Measurements from ENCODE around the gene ANKRD34A. TPM values are rescaled to one million over a fixed set of nuclear protein-coding genes. Genes with fewer than 3 reads are reported as not detected.

ANKRD34A gene
- total RNA-seq, result 1 to 10 TPM in 1 of 4 donors, under 1 TPM in 1, not detected in 2; 0.54 to 3.7 TPM

DNA sequence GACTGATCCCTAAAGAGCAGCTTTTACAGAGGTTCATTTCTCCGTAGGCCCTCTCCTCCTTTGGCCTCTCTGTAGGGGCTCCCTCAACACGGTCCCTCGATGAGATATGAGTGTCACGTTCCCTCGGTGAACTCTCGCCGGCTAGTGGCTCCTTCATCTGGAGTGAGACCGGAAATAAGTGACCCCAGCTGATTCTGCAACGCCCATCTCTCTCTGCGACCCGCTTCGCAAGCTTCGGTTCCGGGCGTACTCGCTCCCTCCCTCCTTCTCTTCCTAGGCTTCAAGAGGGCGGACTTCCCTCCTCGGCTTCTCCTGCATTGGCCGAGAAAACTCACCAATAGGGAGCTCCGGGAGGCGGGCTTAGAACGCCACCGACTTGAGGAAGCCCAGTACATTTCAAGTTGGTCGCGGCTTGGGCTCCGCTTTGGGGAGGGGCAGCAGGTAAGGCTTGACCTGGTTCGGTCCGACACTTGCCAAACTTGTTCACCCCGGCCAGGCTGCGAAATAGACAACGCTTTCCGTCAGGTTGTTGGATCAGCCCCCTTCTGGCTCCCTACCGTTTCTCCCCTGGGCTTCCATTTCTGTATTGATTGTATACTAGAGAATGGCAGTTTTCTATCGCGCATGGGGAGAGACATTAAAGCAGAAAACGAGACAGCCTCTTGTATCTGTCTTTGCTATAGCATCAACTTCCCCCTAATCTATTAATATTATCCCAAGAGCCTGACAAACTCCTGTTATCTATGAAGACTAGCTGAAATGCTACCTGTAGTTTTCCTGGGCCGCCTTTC is at the start of gene ANKRD34A, which contains the start of gene POLR3GL:
ANKRD34A (minus strand) TSS at position 248 of the 791 bp plus-strand sequence. CDS start 2,816 bp downstream, outside the sequence.
POLR3GL (plus strand) TSS at position 363 of the 791 bp plus-strand sequence. CDS start 10,176 bp downstream, outside the sequence.
- H3K36me3 ChIP-seq, result no peaks in the 10 kb centered on the region
- H3K27me3 ChIP-seq, result no peaks in the 10 kb centered on the region
- H3K4me1 ChIP-seq, result peaks cover 8 to 46% (median 11%) of the 10 kb centered on the region in 4 donors
- H3K9me3 ChIP-seq, result peaks cover 0 to 4% (median 0%) of the 10 kb centered on the region in 4 donors
- peak within 1 kb of the TSS; percentile 39 to 70 (median 56) for H3K4me3 ChIP-seq
- DNase-seq, result peak; percentile 93 to 99 (median 98)
- peak within 1 kb of the TSS; percentile 71 to 98 (median 84) for H3K27ac ChIP-seq
- TF ChIP-seq POLR2A (IDR thresholded peaks at IDR 0.05), result peak; percentile 81 to 94
- TF ChIP-seq, protein P1, sequence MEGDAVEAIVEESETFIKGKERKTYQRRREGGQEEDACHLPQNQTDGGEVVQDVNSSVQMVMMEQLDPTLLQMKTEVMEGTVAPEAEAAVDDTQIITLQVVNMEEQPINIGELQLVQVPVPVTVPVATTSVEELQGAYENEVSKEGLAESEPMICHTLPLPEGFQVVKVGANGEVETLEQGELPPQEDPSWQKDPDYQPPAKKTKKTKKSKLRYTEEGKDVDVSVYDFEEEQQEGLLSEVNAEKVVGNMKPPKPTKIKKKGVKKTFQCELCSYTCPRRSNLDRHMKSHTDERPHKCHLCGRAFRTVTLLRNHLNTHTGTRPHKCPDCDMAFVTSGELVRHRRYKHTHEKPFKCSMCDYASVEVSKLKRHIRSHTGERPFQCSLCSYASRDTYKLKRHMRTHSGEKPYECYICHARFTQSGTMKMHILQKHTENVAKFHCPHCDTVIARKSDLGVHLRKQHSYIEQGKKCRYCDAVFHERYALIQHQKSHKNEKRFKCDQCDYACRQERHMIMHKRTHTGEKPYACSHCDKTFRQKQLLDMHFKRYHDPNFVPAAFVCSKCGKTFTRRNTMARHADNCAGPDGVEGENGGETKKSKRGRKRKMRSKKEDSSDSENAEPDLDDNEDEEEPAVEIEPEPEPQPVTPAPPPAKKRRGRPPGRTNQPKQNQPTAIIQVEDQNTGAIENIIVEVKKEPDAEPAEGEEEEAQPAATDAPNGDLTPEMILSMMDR (IDR thresholded peaks at IDR 0.05), result peak in 1 of 6 experiments; percentile 14

DNA sequence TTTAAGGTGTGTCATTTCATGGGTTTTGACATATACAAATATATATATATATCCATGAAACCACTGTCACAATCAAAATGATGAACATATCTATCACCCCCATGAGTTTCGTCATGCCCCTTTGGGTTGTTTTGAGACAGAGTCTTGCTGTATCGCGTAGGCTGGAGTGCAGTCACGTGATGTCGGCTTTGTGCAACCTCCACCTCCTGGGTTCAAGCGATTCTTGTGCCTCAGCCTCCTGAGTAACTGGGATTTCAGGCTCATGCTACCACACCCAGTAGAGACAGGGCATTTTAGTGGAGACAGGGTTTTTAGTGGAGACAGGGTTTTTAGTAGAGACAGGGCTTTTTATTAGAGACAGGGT is 49.2 kb upstream of the ANKRD34A start:
- Histone ChIP-seq H3K27ac (no peak overlapping the region), H3K27me3 (no peaks in the 10 kb centered on the region), H3K9me3 (no peaks in the 10 kb centered on the region), H3K36me3 (no peaks in the 10 kb centered on the region), H3K4me3 (no peak overlapping the region), H3K4me1 (no peaks in the 10 kb centered on the region)
- TF ChIP-seq, protein P1 (IDR thresholded peaks at IDR 0.05), result no peak
- no peak for TF ChIP-seq POLR2A (IDR thresholded peaks at IDR 0.05)
- DNase-seq, result no peak

DNA sequence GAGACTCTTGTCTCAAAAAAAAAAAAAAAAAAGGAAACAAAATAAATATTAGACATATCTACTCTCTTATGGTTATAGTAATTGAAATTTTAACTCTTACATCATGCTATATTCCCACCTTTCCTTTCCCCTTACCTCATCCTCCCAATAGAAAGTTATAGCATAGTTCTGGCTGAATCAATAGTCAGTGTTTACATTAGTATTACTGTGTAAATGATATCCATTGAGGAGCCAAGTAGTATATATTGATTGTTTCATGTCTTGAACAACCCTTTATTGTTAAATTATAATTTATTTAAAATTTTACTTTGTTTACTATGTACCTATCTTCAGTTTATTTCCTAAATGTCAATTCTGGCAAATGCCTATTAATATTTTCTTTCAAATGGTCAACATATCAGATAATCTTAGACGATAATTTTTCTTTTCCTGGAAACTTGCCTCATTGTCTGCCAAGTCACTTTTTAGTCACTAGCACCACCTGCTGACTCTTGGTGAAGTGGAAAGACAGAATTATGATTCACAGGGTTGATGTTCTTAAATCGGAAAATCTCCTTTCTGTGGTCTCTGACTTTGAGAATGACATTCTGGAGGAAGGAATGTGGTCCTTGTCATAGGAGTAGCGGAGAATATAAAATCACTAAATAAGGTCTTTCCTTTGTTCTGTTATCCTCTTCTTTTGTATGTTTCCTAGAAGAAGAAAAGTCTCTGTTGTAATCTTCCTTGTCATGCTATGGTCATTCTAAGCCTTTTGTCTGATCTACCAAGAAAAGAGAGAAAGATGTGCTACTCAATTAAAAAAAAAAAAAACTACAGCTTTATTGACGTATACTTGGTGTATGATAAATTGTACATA is 48.6 kb upstream of the ANKRD34A start:
- DNase-seq, result peak in 2 of 3 donors; percentile 54 to 80
- TF ChIP-seq, protein P1 (IDR thresholded peaks at IDR 0.05), result peak; percentile 49 to 96 (median 84)
- no peak for TF ChIP-seq POLR2A (IDR thresholded peaks at IDR 0.05)
- H3K36me3 ChIP-seq, result no peaks in the 10 kb centered on the region
- H3K27ac ChIP-seq, result no peak overlapping the region
- H3K27me3 ChIP-seq, result no peaks in the 10 kb centered on the region
- H3K4me3 ChIP-seq, result no peak overlapping the region
- no peaks in the 10 kb centered on the region for H3K4me1 ChIP-seq
- H3K9me3 ChIP-seq, result no peaks in the 10 kb centered on the region

DNA sequence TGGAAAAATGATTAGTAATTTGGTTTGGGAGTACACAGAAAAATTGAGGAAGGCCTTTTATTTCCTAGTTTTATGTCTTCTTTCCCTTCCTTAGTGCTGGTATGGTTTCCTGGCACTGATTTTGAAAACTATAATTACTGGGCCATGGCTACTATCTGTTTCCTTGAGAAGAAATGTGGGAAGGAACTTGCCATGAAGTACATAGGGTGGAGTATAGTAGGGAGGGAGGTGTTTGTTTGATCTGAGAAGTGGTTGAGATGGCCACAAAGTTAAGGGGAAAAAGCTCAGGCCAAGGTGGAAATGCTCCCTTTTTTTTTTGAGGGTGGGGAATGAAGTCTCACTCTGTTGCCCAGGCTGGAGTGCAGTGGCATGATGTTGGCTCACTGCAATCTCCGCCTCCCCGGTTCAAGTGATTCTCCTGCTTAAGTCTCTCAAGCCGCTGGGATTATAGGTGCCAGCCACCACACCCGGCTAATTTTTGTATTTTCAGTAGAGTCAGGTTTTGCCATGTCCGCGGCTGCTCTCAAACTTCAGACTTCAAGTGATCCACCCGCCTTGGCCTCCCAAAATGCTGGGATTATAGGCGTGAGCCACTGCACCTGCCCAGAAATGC is 45.9 kb upstream of the ANKRD34A start:
- TF ChIP-seq POLR2A (IDR thresholded peaks at IDR 0.05), result no peak
- TF ChIP-seq, protein P1 (IDR thresholded peaks at IDR 0.05), result no peak
- Histone ChIP-seq H3K27ac (peak overlapping the region in 3 of 4 donors; percentile 8 to 45 (median 31)), H3K4me1 (peaks cover 0 to 12% (median 10%) of the 10 kb centered on the region in 4 donors), H3K4me3 (no peak overlapping the region), H3K9me3 (no peaks in the 10 kb centered on the region), H3K27me3 (no peaks in the 10 kb centered on the region), H3K36me3 (no peaks in the 10 kb centered on the region)
- DNase-seq, result no peak

DNA sequence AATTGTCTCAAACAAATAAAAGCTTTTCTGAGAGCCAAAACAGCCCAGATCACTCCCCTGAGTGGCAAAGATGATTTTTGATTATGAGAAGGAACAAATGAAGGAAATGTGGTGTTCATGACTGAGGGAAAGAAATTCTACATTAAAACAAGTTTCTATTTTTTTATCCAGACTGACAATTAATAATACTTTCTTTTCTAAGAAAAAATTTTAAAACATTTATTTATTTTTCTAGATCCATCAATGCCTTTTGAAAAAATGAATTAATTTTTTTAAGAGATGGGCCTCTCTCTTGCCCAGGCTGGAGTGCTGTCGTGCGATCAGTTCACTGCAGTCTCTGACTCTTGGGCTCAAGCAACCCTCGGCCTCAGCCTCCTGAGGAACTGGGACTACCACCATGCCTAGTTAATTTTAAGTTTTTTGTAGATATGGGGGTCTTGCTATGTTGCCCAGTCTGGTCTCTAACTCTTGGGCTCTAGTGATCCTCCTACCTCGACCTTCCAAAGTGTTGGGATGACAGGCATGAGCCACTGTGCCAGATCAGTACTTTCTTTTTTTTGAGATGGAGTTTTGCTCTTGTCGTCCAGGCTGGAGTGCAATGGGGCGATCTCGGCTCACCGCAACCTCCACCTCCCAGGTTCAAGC is 43.2 kb upstream of the ANKRD34A start:
- DNase-seq, result no peak
- Histone ChIP-seq H3K27me3 (no peaks in the 10 kb centered on the region), H3K27ac (peak overlapping the region; percentile 74 to 94 (median 89)), H3K9me3 (no peaks in the 10 kb centered on the region), H3K4me3 (peak overlapping the region in 1 of 4 donors; percentile 17), H3K36me3 (no peaks in the 10 kb centered on the region), H3K4me1 (peaks cover 0 to 12% (median 10%) of the 10 kb centered on the region in 4 donors)
- TF ChIP-seq, protein P1 (IDR thresholded peaks at IDR 0.05), result no peak
- no peak for TF ChIP-seq POLR2A (IDR thresholded peaks at IDR 0.05)
